ENCODE data around the gene ARHGAP45.

- TF ChIP-seq EZH2 (IDR thresholded peaks at IDR 0.05; ENCODE audit: low read length, unreplicated experiment) (no peak), CTCF (conservative IDR thresholded peaks at IDR 0.05; ENCODE audit: low read depth, low read length) (no peak), EZH2phosphoT487 (IDR thresholded peaks at IDR 0.05; ENCODE audit: borderline replicate concordance, low read length) (no peak)
Observed at GRCh38 chr19:1047696-1048147, 19.2 kb upstream of the ARHGAP45 start.
